Endothelial cell of umbilical vein (primary cell): Measurements from ENCODE around the gene NBEA. TPM values are rescaled to one million over a fixed set of nuclear protein-coding genes. Genes with fewer than 3 reads are reported as not detected.

Experiments used
- BruUV-seq: library from RNA; stranded (reverse); fragments of 400-500 nt; replicated peaks from 2 replicates; lab custom pipeline; 2021; lab: Mats Ljungman, UMichigan
- CTCF ChIA-PET: fragments of 300-600, 350-600 bp; sonication (Branson Sonifier 250); formaldehyde crosslinking; loops from one replicate; lab custom pipeline; 2021; ENCODE audit warnings: antibody characterized with exemption, inconsistent platforms; lab: Charles Lee
- POLR2A ChIA-PET: fragments of 300-600, 350-600 bp; sonication (Branson Sonifier 250); formaldehyde crosslinking; loops from one replicate; lab custom pipeline; 2021; ENCODE audit warnings: antibody characterized with exemption, inconsistent platforms; lab: Charles Lee
- DNase-seq: peaks from one replicate; pipeline ENCODE4 v3.0.0-alpha.2; 2011; ENCODE audit warnings: low read depth, low spot score
- FAIRE-seq: peaks from 2 replicates; lab custom pipeline; 2011; peaks lifted over from hg19 to GRCh38; lab: Jason Lieb, UNC
- H2AFZ ChIP-seq: 2 replicates; pipeline ENCODE4 v1.6.0; 2012; ENCODE audit warnings: low read depth, low read length, control low read depth, inconsistent platforms
- H3K27ac ChIP-seq: 2 replicates; pipeline ENCODE4 v1.5.1; 2011; ENCODE audit warnings: low read depth, mild to moderate bottlenecking, control low read depth, low read length, moderate library complexity; ENCODE audit not compliant: insufficient read depth
- H3K27me3 ChIP-seq, 2 experiments: 2 replicates each; pipeline versions ENCODE4 v1.6.0 to v1.6.1; 2011; ENCODE audit warnings: low read length in 2 of 2, mixed read lengths in 1 of 2; ENCODE audit not compliant: control insufficient read depth in 2 of 2, insufficient read depth in 2 of 2
- H3K36me3 ChIP-seq, 2 experiments: 2 replicates in 1 of 2; 3 replicates in 1 of 2; pipeline ENCODE4 v1.5.1; 2011; ENCODE audit warnings: low read length in 2 of 2, mild to moderate bottlenecking in 1 of 2, moderate library complexity in 1 of 2; ENCODE audit not compliant: control insufficient read depth in 2 of 2, insufficient read depth in 2 of 2; ENCODE audit errors: extremely low read depth in 1 of 2
- H3K4me1 ChIP-seq: 3 replicates; pipeline ENCODE4 v1.5.1; 2011; ENCODE audit warnings: mild to moderate bottlenecking, low read length; ENCODE audit not compliant: control insufficient read depth, insufficient read depth; ENCODE audit errors: extremely low read depth
- H3K4me2 ChIP-seq: 2 replicates; pipeline ENCODE4 v1.6.1; 2011; ENCODE audit warnings: low read length, control low read depth, mixed read lengths; ENCODE audit not compliant: insufficient read depth
- H3K4me3 ChIP-seq, 3 experiments: fragments of 200-600 bp in 1 of 3; sonication (generic), shearing (Covaris generic) in 1 of 3; replicated peaks in 1 of 3; 2 replicates each; pipeline ENCODE4 v1.5.1; 2011 to 2016; ENCODE audit warnings: control low read depth in 3 of 3, low read length in 3 of 3, mild to moderate bottlenecking in 2 of 3, inconsistent platforms in 1 of 3, low read depth in 1 of 3, moderate library complexity in 1 of 3; ENCODE audit not compliant: insufficient read depth in 1 of 3
- H3K79me2 ChIP-seq: 2 replicates; pipeline ENCODE4 v1.6.0; 2012; ENCODE audit warnings: low read length, inconsistent platforms; ENCODE audit not compliant: control insufficient read depth, insufficient read depth
- H3K9ac ChIP-seq: replicated peaks from 2 replicates; pipeline ENCODE3; 2011; ENCODE audit warnings: low read length, control low read depth; ENCODE audit not compliant: insufficient read depth; ENCODE audit errors: extremely low read depth
- H3K9me1 ChIP-seq: replicated peaks from 3 replicates; pipeline ENCODE4 v1.6.0; 2011; ENCODE audit warnings: mild to moderate bottlenecking, low read length; ENCODE audit not compliant: control insufficient read depth, insufficient read depth; ENCODE audit errors: extremely low read depth
- H3K9me3 ChIP-seq: replicated peaks from 2 replicates; pipeline ENCODE4 v1.5.1; 2012; ENCODE audit warnings: low read length, inconsistent platforms; ENCODE audit not compliant: control insufficient read depth, insufficient read depth
- H4K20me1 ChIP-seq: replicated peaks from 2 replicates; pipeline ENCODE3; 2011; ENCODE audit warnings: mild to moderate bottlenecking, low read length; ENCODE audit not compliant: control insufficient read depth, insufficient read depth; ENCODE audit errors: extremely low read depth
- EZH2 ChIP-seq: IDR thresholded peaks from 2 replicates; pipeline ENCODE4 v1.6.1; 2012; ENCODE audit warnings: borderline replicate concordance, low read depth, mild to moderate bottlenecking, moderate library complexity, low read length, inconsistent platforms; ENCODE audit not compliant: severe bottlenecking
- FOS ChIP-seq: IDR thresholded peaks from 2 replicates; pipeline ENCODE4 v1.6.1; 2011; ENCODE audit warnings: mild to moderate bottlenecking, low read length, moderate library complexity, borderline replicate concordance; ENCODE audit not compliant: insufficient read depth
- GATA2 ChIP-seq: IDR thresholded peaks from 2 replicates; pipeline ENCODE4 v1.7.0; 2011; ENCODE audit warnings: low read depth, mild to moderate bottlenecking, moderate library complexity, mixed read lengths, low read length; ENCODE audit not compliant: insufficient read length, insufficient read depth
- JUN ChIP-seq: IDR thresholded peaks from 2 replicates; pipeline ENCODE4 v1.6.1; 2011; ENCODE audit warnings: borderline replicate concordance, low read depth; ENCODE audit not compliant: insufficient read length, insufficient read depth
- MAX ChIP-seq: IDR thresholded peaks from 2 replicates; pipeline ENCODE4 v1.6.1; 2011; ENCODE audit not compliant: insufficient read depth, insufficient read length
- MYC ChIP-seq: IDR thresholded peaks from one replicate; pipeline ENCODE4 v1.6.1; 2011; ENCODE audit warnings: mild to moderate bottlenecking, low read depth, low read length
- POLR2A ChIP-seq: IDR thresholded peaks from 2 replicates; pipeline ENCODE4 v1.6.1; 2012; ENCODE audit warnings: low read depth, mild to moderate bottlenecking, control low read depth, low read length
- POLR2AphosphoS5 ChIP-seq: IDR thresholded peaks from 2 replicates; pipeline ENCODE4 v1.6.1; 2012; ENCODE audit warnings: low read depth, mild to moderate bottlenecking, control low read depth, low read length, moderate library complexity; ENCODE audit not compliant: insufficient read depth
- dilution Hi-C: fragments of 300-500 bp; cut with MboI; formaldehyde crosslinking; loops from one replicate; pipeline ENCODE4 v1.15.0; 2019; ENCODE audit warnings: low sequenced_read_pairs; ENCODE audit not compliant: extremely low pct_ligation_motif_present
- intact Hi-C: fragments of 100-400 bp; cut with micrococcal nuclease; formaldehyde crosslinking; loops from one replicate; pipeline ENCODE4 v1.10.0; 2022
- polyA plus RNA-seq, 4 experiments: library from polyadenylated mRNA; depleted of rRNA in 3 of 4; stranded (reverse) in 3 of 4; unstranded in 1 of 4; fragments of >200 nt; gene quantifications; 2 replicates each; pipeline versions ENCODE4 v1.2.1 to v1.2.3, GENCODE V29; 2011 to 2012; ENCODE audit warnings: missing spikeins in 1 of 4
- total RNA-seq: library from RNA; stranded (reverse); gene quantifications from 2 replicates; pipeline ENCODE4 v1.2.3, GENCODE V29; 2021
- TF ChIP-seq, protein P1 (sequence below), 2 donors: IDR thresholded peaks; 1 replicate in 1 of 2; 2 replicates in 1 of 2; pipeline ENCODE4 v1.5.1; 2011; ENCODE audit warnings: low read length in 2 of 2, mild to moderate bottlenecking in 2 of 2, moderate library complexity in 2 of 2, control low read depth in 1 of 2, inconsistent platforms in 1 of 2, low read depth in 1 of 2; ENCODE audit not compliant: insufficient read depth in 1 of 2; ENCODE audit errors: extremely low read depth in 1 of 2

The NBEA gene
- total and polyA plus RNA-seq, 2 donors (not counting 3 experiments of a cell fraction or from before 2014, with no cell fraction given), result 3.0 to 4.8 TPM

DNA sequence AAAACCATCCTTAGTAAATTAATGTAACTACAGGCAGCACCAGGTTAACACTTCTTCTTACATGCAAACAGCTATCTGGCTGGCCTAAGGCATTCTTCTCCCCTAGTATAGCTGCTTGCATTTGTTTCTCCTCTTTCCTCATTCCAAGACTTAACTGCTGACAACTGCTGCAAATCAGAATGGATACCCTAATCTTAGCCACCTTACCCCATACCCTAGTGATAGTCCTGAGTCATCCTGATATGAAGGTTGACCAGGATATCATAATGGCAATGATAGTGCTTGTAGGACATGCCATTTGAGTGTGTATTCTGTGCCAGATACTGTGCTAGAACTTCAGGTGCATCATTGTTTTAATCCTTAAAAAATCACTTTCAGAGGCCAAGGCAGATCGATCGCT is 672.6 kb downstream of the NBEA start:
- no peaks in the 10 kb centered on the region for H4K20me1 ChIP-seq
- no peak overlapping the region for H3K4me2 ChIP-seq
- no peaks in the 10 kb centered on the region for H3K79me2 ChIP-seq
- no peaks in the 10 kb centered on the region for H3K9me1 ChIP-seq
- no peak overlapping the region for H3K4me3 ChIP-seq
- H3K27ac ChIP-seq, result no peak overlapping the region
- dilution Hi-C loops, result no loop called here
- no peaks in the 10 kb centered on the region for H3K36me3 ChIP-seq
- POLR2A ChIA-PET, result no interaction called here
- no peaks in the 10 kb centered on the region for H3K4me1 ChIP-seq
- no peaks in the 10 kb centered on the region for H3K9me3 ChIP-seq
- intact Hi-C loops, result no loop called here
- H3K9ac ChIP-seq, result no peak overlapping the region
- BruUV-seq, result no TSS peak
- DNase-seq, result no peak
- FAIRE-seq, result no peak
- TF ChIP-seq, protein P1, sequence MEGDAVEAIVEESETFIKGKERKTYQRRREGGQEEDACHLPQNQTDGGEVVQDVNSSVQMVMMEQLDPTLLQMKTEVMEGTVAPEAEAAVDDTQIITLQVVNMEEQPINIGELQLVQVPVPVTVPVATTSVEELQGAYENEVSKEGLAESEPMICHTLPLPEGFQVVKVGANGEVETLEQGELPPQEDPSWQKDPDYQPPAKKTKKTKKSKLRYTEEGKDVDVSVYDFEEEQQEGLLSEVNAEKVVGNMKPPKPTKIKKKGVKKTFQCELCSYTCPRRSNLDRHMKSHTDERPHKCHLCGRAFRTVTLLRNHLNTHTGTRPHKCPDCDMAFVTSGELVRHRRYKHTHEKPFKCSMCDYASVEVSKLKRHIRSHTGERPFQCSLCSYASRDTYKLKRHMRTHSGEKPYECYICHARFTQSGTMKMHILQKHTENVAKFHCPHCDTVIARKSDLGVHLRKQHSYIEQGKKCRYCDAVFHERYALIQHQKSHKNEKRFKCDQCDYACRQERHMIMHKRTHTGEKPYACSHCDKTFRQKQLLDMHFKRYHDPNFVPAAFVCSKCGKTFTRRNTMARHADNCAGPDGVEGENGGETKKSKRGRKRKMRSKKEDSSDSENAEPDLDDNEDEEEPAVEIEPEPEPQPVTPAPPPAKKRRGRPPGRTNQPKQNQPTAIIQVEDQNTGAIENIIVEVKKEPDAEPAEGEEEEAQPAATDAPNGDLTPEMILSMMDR (IDR thresholded peaks at IDR 0.05; ENCODE audit: extremely low read depth in 1 of 2, insufficient read depth in 1 of 2, low read depth in 1 of 2, low read length in 2 of 2), result no peak
- no peak for TF ChIP-seq JUN
- no peak for TF ChIP-seq MAX
- no peak for TF ChIP-seq POLR2AphosphoS5
- TF ChIP-seq FOS, result no peak
- TF ChIP-seq GATA2, result no peak
- TF ChIP-seq MYC, result no peak
- TF ChIP-seq POLR2A, result no peak
- TF ChIP-seq EZH2, result no peak
- CTCF ChIA-PET, result interaction anchor here (1.8 kb wide), 1 partner anchor 17 kb away, joined by 5 read pairs; no protein-coding TSS in a partner anchor
- H2AFZ ChIP-seq, result no peak overlapping the region
- no peaks in the 10 kb centered on the region for H3K27me3 ChIP-seq
